Hematopoietic multipotent progenitor cell treated with erythropoietin and hydrocortisone succinate and interleukin-3 and kit ligand, for 4 days (in vitro differentiated cells): ENCODE measurements around the gene GABARAP.

Experiments used
- DNase-seq: peaks from one replicate; pipeline ENCODE4 v3.0.0-alpha.2; 2015

Gene GABARAP

GRCh38 chr17:7241783-7242716 lies at the start of gene GABARAP:
TSS of gene GABARAP (minus strand) at chr17:7242449. CDS start at chr17:7242330, 119 bp downstream.
- DNase-seq, result peak; percentile 96

- no peak for DNase-seq
Observed at GRCh38 chr17:7290685-7291084, 48.4 kb upstream of the GABARAP start.

- DNase-seq, result no peak
Observed at GRCh38 chr17:7290166-7290565, 47.9 kb upstream of the GABARAP start.

- DNase-seq, result no peak
Observed at GRCh38 chr17:7289256-7290032, 47.2 kb upstream of the GABARAP start.

- no peak for DNase-seq
Observed at GRCh38 chr17:7285679-7286078, 43.4 kb upstream of the GABARAP start.

GRCh38 chr17:7284911-7285310 lies 42.7 kb upstream of the GABARAP start:
- no peak for DNase-seq

- no peak for DNase-seq
Observed at GRCh38 chr17:7283471-7284216, 41.4 kb upstream of the GABARAP start.

GRCh38 chr17:7282752-7283321 lies 40.6 kb upstream of the GABARAP start:
- DNase-seq, result peak; percentile 82

- DNase-seq, result peak; percentile 48
Observed at GRCh38 chr17:7281953-7282751, 39.9 kb upstream of the GABARAP start.

GRCh38 chr17:7281074-7281952 lies 39.1 kb upstream of the GABARAP start, which contains the start of gene SLC2A4:
TSS of gene SLC2A4 (plus strand) at chr17:7281718. CDS start at chr17:7281935, 217 bp downstream.
- DNase-seq, result peak; percentile 97

GRCh38 chr17:7280519-7281073 lies 38.3 kb upstream of the GABARAP start:
- peak; percentile 95 for DNase-seq

GRCh38 chr17:7279448-7279847 lies 37.2 kb upstream of the GABARAP start:
- no peak for DNase-seq

GRCh38 chr17:7266784-7267183 lies 24.5 kb upstream of the GABARAP start:
- no peak for DNase-seq

- no peak for DNase-seq
Observed at GRCh38 chr17:7263801-7264078, 21.5 kb upstream of the GABARAP start.

- peak; percentile 51 for DNase-seq
Observed at GRCh38 chr17:7262935-7263800, 20.9 kb upstream of the GABARAP start.

- no peak for DNase-seq
Observed at GRCh38 chr17:7262192-7262934, 20.1 kb upstream of the GABARAP start, which contains the start of gene CLDN7. TSS of gene CLDN7 (minus strand) at chr17:7262478. CDS start at chr17:7262043, 435 bp downstream.

- peak; percentile 36 for DNase-seq
Observed at GRCh38 chr17:7261379-7262191, 19.3 kb upstream of the GABARAP start.
